A549 (cell line): ENCODE results near the gene ANO6.

Experiments used
- CTCF ChIP-seq: fragments of >200 bp; sonication (Bioruptor Twin); formaldehyde crosslinking; IDR thresholded peaks from 3 replicates; pipeline ENCODE4 v1.5.1; 2016
- POLR2A ChIP-seq: IDR thresholded peaks from 2 replicates; pipeline ENCODE4 v1.6.1; 2012; ENCODE audit warnings: mild to moderate bottlenecking, low read length
- POLR2AphosphoS2 ChIP-seq: conservative IDR thresholded peaks from 2 replicates; pipeline ENCODE4 v1.6.1; 2012; ENCODE audit warnings: low read length, improper control_type of control experiment, inconsistent platforms
- RCOR1 ChIP-seq: fragments of 150-350 bp; IDR thresholded peaks from 2 replicates; pipeline ENCODE4 v1.6.1; 2014; ENCODE audit warnings: antibody characterized with exemption, low read length, low read depth
- TF ChIP-seq, protein P1 (sequence below): IDR thresholded peaks from 2 replicates; pipeline ENCODE4 v1.6.1; 2012
- TF ChIP-seq, protein P2 (sequence below): fragments of 200-600 bp; sonication (generic); IDR thresholded peaks from 2 replicates; pipeline ENCODE4 v1.6.1; 2016; ENCODE audit warnings: antibody characterized with exemption, mild to moderate bottlenecking, moderate library complexity

GRCh38 chr12:45416126-45416525 is 200.2 kb downstream of the ANO6 start:
- no peak for TF ChIP-seq POLR2A
- TF ChIP-seq CTCF: no peak
- TF ChIP-seq, protein P1, sequence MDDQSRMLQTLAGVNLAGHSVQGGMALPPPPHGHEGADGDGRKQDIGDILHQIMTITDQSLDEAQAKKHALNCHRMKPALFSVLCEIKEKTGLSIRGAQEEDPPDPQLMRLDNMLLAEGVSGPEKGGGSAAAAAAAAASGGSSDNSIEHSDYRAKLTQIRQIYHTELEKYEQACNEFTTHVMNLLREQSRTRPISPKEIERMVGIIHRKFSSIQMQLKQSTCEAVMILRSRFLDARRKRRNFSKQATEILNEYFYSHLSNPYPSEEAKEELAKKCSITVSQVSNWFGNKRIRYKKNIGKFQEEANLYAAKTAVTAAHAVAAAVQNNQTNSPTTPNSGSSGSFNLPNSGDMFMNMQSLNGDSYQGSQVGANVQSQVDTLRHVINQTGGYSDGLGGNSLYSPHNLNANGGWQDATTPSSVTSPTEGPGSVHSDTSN: no peak
- TF ChIP-seq, protein P2, sequence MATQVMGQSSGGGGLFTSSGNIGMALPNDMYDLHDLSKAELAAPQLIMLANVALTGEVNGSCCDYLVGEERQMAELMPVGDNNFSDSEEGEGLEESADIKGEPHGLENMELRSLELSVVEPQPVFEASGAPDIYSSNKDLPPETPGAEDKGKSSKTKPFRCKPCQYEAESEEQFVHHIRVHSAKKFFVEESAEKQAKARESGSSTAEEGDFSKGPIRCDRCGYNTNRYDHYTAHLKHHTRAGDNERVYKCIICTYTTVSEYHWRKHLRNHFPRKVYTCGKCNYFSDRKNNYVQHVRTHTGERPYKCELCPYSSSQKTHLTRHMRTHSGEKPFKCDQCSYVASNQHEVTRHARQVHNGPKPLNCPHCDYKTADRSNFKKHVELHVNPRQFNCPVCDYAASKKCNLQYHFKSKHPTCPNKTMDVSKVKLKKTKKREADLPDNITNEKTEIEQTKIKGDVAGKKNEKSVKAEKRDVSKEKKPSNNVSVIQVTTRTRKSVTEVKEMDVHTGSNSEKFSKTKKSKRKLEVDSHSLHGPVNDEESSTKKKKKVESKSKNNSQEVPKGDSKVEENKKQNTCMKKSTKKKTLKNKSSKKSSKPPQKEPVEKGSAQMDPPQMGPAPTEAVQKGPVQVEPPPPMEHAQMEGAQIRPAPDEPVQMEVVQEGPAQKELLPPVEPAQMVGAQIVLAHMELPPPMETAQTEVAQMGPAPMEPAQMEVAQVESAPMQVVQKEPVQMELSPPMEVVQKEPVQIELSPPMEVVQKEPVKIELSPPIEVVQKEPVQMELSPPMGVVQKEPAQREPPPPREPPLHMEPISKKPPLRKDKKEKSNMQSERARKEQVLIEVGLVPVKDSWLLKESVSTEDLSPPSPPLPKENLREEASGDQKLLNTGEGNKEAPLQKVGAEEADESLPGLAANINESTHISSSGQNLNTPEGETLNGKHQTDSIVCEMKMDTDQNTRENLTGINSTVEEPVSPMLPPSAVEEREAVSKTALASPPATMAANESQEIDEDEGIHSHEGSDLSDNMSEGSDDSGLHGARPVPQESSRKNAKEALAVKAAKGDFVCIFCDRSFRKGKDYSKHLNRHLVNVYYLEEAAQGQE: no peak
- TF ChIP-seq RCOR1: no peak
- TF ChIP-seq POLR2AphosphoS2: no peak
